GM19324 (cell line): Measurements from ENCODE around the gene RBM17.
"Not testable (repeated sequence)": the region's sequence is repeated elsewhere in the genome, so short reads cannot be mapped to it uniquely, and the experiment has no call there.

ENCODE experiments used
- ATAC-seq: cut with Tn5 transposase; IDR thresholded peaks from one replicate; pipeline ENCODE4 v1.9.1; 2021; ENCODE audit warnings: mild to moderate bottlenecking, moderate library complexity; ENCODE audit not compliant: unreplicated experiment, low FRiP score

Gene RBM17

GRCh38 chr10:6077071-6077675 lies 11.7 kb upstream of the RBM17 start:
- no peak for ATAC-seq

GRCh38 chr10:6079044-6079443 lies 9.8 kb upstream of the RBM17 start:
- ATAC-seq = no peak

- no peak for ATAC-seq
These were observed 8.3 kb upstream of the RBM17 start for GRCh38 chr10:6080417-6080973.

- ATAC-seq = no peak
These were observed 6.1 kb upstream of the RBM17 start for GRCh38 chr10:6082496-6083395.

- no peak for ATAC-seq
These were observed 5.0 kb upstream of the RBM17 start for GRCh38 chr10:6083523-6084475.

GRCh38 chr10:6086375-6087233 lies 2.2 kb upstream of the RBM17 start:
- ATAC-seq = peak; percentile 37

GRCh38 chr10:6089334-6090219 lies 743 bp downstream of the RBM17 start:
- ATAC-seq = peak; percentile 7

GRCh38 chr10:6091630-6092029 lies 2.8 kb downstream of the RBM17 start:
- ATAC-seq = no peak

- ATAC-seq = no peak
These were observed 3.9 kb downstream of the RBM17 start for GRCh38 chr10:6092731-6093130.

GRCh38 chr10:6095810-6096570 lies 7.2 kb downstream of the RBM17 start:
- ATAC-seq = no peak

GRCh38 chr10:6097063-6097462 lies 8.2 kb downstream of the RBM17 start:
- ATAC-seq = no peak

GRCh38 chr10:6098156-6098555 lies 9.3 kb downstream of the RBM17 start:
- ATAC-seq = no peak

- ATAC-seq = no peak
These were observed 11.5 kb downstream of the RBM17 start for GRCh38 chr10:6100370-6100769.

GRCh38 chr10:6101181-6101580 lies 12.3 kb downstream of the RBM17 start:
- no peak for ATAC-seq

GRCh38 chr10:6102128-6102527 lies 13.3 kb downstream of the RBM17 start:
- no peak for ATAC-seq

GRCh38 chr10:6103591-6103990 lies 14.8 kb downstream of the RBM17 start:
- ATAC-seq = no peak

GRCh38 chr10:6107616-6108015 lies 18.8 kb downstream of the RBM17 start:
- ATAC-seq = not testable (repeated sequence)

GRCh38 chr10:6108072-6108471 lies 19.2 kb downstream of the RBM17 start:
- ATAC-seq = no peak
